ENCODE data around the gene KLF9.

KLF9 gene

DNA sequence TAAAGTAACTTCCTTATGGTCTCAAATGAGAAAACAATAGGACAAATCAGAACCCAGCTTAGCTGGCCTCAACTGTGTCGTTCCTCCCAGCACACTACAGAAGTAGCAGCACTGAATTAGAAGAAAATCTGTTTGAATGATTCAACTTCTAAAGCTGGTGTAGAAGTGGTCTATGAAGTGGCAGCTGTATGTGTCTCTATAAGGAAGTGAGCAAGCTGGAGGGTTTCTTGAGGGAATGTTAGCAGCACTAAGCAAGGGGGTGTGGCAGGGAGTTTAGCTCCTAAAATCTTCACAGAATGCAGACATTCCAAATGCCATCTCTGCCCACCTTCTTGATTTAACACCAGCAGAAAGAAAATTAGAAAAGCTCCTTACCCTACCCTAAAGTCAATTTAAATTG, 4.1 kb downstream of the KLF9 start:
- H3K27me3 Mint-ChIP-seq (ENCODE audit: low read depth) = peaks cover 27% of the 10 kb centered on the region

DNA sequence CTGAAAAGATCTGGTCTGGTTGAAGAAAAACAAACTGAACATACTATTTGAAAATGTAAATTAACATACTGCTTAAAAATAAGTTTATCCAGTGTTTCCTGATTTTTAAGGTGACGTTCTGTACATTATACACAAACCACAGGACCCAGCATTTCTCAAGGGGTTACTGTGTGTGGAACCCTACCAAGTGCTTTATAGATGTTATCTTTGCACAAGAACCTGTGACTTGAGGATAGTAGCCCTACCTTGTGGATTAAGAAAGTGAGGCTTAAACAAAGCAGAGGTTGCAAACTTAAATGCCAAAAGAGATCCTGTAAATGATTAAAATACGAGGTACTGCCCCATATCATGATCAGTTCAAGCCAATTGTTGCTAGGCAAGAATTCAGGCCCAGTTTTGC, 4.7 kb downstream of the KLF9 start:
- peaks cover 27% of the 10 kb centered on the region for H3K27me3 Mint-ChIP-seq (ENCODE audit: low read depth)
- H3K27ac Mint-ChIP-seq = peak overlapping the region; percentile 49 to 96 (median 50)
- peak overlapping the region in 1 of 3 experiments; percentile 28 for H3K4me3 Mint-ChIP-seq
- H3K9me3 Mint-ChIP-seq = no peaks in the 10 kb centered on the region
- TF ChIP-seq, protein P1, sequence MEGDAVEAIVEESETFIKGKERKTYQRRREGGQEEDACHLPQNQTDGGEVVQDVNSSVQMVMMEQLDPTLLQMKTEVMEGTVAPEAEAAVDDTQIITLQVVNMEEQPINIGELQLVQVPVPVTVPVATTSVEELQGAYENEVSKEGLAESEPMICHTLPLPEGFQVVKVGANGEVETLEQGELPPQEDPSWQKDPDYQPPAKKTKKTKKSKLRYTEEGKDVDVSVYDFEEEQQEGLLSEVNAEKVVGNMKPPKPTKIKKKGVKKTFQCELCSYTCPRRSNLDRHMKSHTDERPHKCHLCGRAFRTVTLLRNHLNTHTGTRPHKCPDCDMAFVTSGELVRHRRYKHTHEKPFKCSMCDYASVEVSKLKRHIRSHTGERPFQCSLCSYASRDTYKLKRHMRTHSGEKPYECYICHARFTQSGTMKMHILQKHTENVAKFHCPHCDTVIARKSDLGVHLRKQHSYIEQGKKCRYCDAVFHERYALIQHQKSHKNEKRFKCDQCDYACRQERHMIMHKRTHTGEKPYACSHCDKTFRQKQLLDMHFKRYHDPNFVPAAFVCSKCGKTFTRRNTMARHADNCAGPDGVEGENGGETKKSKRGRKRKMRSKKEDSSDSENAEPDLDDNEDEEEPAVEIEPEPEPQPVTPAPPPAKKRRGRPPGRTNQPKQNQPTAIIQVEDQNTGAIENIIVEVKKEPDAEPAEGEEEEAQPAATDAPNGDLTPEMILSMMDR (IDR thresholded peaks at IDR 0.05; ENCODE audit: unreplicated experiment in 3 of 3) = no peak
- peaks cover 69% of the 10 kb centered on the region for H3K4me1 Mint-ChIP-seq
- H3K36me3 Mint-ChIP-seq (ENCODE audit: low read depth) = no peaks in the 10 kb centered on the region

More for the DNA sequence above, 4.1 kb downstream of the KLF9 start:
- Mint-ChIP-seq H3K27ac (peak overlapping the region; percentile 49 to 96 (median 84)), H3K9me3 (no peaks in the 10 kb centered on the region), H3K4me3 (peak overlapping the region; percentile 65 to 95 (median 89)), H3K4me1 (peaks cover 67% of the 10 kb centered on the region), H3K36me3 (ENCODE audit: low read depth) (no peaks in the 10 kb centered on the region)
- TF ChIP-seq, protein P1 (IDR thresholded peaks at IDR 0.05; ENCODE audit: unreplicated experiment in 3 of 3) = no peak

DNA sequence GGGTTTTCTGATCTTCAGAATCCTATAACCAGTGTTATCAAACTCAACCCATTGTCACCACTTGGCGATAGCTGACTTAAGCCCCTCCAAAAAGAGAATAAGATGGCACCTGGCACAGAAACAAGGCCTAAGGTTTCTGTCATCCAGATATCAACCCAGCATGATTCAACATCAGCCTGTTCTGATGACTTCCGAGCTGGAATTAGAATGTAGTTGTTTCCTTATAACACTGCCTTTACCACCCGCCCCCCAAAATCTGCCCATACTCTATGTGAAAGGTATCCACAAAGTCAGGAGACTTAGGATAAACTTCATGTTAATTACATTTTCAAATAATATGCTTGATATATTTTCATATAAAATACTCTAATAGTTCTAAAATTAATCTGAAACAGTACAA, 5.2 kb downstream of the KLF9 start:
- peaks cover 64% of the 10 kb centered on the region for H3K4me1 Mint-ChIP-seq
- no peaks in the 10 kb centered on the region for H3K9me3 Mint-ChIP-seq
- TF ChIP-seq, protein P1 (IDR thresholded peaks at IDR 0.05; ENCODE audit: unreplicated experiment in 3 of 3) = no peak
- H3K36me3 Mint-ChIP-seq (ENCODE audit: low read depth) = no peaks in the 10 kb centered on the region
- H3K4me3 Mint-ChIP-seq = no peak overlapping the region
- peaks cover 24% of the 10 kb centered on the region for H3K27me3 Mint-ChIP-seq (ENCODE audit: low read depth)
- peak overlapping the region in 1 of 3 experiments; percentile 39 for H3K27ac Mint-ChIP-seq

DNA sequence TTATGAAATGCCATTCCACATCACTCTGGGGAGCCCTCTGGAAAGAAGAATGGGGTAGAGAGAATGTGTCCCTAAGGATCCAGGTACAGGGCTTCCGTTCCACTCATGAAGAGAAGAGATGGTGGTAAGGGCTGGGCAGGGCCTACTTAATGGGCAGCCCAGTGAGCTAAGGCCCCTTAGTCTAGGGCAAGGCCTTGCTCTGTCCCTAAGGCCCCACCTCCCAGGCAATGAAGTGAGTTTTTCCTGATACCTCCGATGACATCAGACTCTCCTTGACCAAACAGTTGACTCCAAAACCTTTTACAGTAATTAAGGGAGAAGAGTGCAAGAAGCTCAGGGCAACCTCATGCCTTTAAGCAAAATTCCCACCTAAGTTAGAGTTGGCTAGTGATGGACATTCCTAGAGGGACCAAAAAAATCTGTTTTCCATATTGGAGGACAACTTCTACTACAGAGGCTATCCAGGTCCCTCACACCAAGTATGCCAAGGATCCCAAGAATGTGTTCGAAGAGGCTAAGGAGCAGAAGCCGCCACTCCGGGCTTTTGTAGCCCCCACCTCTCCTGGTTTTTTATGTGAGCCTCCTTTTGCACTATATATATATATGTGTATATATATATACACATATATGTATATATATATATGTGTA, 5.9 kb downstream of the KLF9 start:
- no peaks in the 10 kb centered on the region for H3K9me3 Mint-ChIP-seq
- no peaks in the 10 kb centered on the region for H3K36me3 Mint-ChIP-seq (ENCODE audit: low read depth)
- peaks cover 20% of the 10 kb centered on the region for H3K27me3 Mint-ChIP-seq (ENCODE audit: low read depth)
- H3K27ac Mint-ChIP-seq = no peak overlapping the region
- H3K4me1 Mint-ChIP-seq = peaks cover 61% of the 10 kb centered on the region
- TF ChIP-seq, protein P1 (IDR thresholded peaks at IDR 0.05; ENCODE audit: unreplicated experiment in 3 of 3) = no peak
- H3K4me3 Mint-ChIP-seq = no peak overlapping the region

DNA sequence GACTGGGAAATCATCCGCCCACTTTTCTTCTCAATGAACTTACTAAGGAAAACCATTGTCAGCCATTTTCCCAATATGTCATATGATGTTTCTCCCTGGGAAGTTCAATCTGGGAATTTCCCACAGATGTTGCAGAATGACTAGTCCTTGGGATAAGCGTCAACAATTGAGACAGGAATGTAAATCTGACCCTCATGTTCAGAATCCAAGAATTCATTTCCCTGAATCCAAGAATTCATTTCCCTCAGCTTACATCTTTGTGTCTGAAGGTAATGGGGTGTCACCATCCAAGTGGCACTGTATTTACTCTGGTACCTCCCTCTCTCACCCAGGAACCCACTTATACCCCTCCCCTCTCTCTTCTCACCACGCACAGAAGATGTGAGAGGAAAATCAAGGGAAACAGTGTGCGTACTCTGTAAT, 7.4 kb downstream of the KLF9 start:
- Mint-ChIP-seq H3K36me3 (ENCODE audit: low read depth) (no peaks in the 10 kb centered on the region), H3K9me3 (no peaks in the 10 kb centered on the region), H3K27me3 (ENCODE audit: low read depth) (peaks cover 12% of the 10 kb centered on the region), H3K27ac (peak overlapping the region; percentile 78 to 94 (median 81)), H3K4me3 (peak overlapping the region in 2 of 3 experiments; percentile 14 to 61), H3K4me1 (peaks cover 59% of the 10 kb centered on the region)
- TF ChIP-seq, protein P1 (IDR thresholded peaks at IDR 0.05; ENCODE audit: unreplicated experiment in 3 of 3) = no peak

DNA sequence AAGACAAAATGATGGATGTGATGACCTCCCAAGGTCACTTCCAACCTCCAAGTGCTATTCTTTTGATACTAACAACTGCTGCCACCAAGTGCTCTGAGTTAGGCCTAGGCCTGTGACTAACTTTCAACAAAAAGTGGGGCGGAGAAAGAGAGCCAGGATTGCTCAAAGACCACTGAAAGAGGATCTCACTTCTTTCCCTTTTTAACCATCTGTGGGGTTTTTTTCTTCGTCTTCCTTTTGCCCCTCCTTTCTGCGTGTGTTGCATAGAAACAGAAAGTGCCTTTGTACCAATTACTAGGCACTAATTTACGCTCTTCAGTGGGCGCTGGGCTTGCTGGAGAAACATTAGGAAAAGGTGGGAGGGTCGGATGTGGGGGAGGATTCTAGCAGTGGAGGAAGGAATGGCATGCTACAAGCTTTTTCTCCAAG, 8.0 kb downstream of the KLF9 start:
- Mint-ChIP-seq H3K27me3 (ENCODE audit: low read depth) (peaks cover 11% of the 10 kb centered on the region), H3K4me1 (peaks cover 56% of the 10 kb centered on the region), H3K27ac (peak overlapping the region; percentile 78 to 94 (median 80)), H3K36me3 (ENCODE audit: low read depth) (no peaks in the 10 kb centered on the region), H3K4me3 (peak overlapping the region; percentile 20 to 55 (median 48)), H3K9me3 (no peaks in the 10 kb centered on the region)
- TF ChIP-seq, protein P1 (IDR thresholded peaks at IDR 0.05; ENCODE audit: unreplicated experiment in 3 of 3) = no peak

Measured in nephron (organoid).